Measurements from ENCODE around the gene ZNF397. TPM values are rescaled to one million over a fixed set of nuclear protein-coding genes. Genes with fewer than 3 reads are reported as not detected.
"Not testable (repeated sequence)": the region's sequence is repeated elsewhere in the genome, so short reads cannot be mapped to it uniquely, and the experiment has no call there.

The ZNF397 gene
- total RNA-seq: 39.7 TPM
- 16.7 TPM for polyA plus RNA-seq

DNA sequence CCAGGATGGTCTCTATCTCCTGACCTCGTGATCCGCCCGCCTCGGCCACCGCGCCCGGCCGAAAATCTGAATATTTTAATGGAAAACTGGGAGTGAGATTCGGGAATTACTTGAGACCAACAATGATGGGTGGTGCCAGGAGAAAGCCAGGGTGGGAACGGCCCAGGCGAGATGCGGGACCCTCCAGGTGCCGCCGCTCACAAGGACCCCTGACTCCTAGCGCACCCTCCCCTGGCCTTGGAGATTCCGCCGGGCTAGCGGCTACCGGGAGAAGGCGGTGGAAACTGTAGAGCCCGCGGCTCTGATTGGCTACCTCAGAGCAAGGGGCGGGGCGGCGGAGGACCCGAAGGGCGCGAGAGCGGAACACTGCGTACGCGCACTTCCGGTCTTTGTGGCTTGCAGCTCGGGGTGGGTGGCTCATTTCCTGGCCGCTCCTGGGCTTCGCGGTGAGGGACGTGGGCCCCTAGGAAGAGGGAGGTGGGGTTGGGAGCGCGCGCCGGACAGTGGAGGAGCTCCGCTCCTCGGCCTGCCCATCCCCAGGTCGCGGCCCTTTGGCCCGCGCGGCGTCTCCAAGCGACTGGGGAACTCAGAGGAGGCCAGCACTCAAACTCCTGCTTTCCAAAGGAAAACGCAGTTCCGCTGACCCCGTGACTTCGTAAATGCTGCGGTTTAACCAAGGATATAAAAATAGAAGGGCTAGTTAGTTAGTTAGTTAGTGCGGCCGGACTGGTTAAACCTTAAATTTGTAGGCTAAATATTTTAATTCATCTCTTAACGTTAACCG is at the start of gene ZNF397:
Gene ZNF397 (plus strand): TSS at position 371 of the 784 bp plus-strand sequence. CDS start 1,437 bp downstream, outside the sequence.
- Histone ChIP-seq H3K4me3 (ENCODE audit: low read depth, low read length) (peak within 1 kb of the TSS; percentile 76), H3K36me3 (ENCODE audit: insufficient read depth) (peaks cover 7% of the 10 kb centered on the region), H3K4me1 (ENCODE audit: insufficient read depth) (no peaks in the 10 kb centered on the region), H3K27ac (ENCODE audit: low read depth) (peak within 1 kb of the TSS; percentile 99)
- DNase-seq (ENCODE audit: extremely low spot score): peak; percentile 90
- under 1% methylated on average over 60 of the region's 60 CpGs for WGBS

DNA sequence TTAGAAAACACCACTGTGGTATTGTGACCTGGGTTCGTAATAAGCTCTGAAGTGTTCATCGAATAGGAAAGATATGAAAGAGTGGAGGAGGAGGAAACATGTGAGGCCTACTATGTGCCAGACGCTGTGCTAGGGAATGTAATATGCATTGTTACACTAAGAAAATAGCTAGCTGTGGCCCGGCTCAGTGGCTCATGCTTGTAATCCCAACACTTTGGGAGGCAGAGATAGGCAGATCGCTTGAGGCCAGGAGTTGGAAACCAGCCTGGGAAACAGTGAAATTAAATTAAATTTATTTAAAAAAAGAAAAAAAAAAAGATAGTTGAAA is 49.2 kb upstream of the ZNF397 start:
- DNase-seq (ENCODE audit: extremely low spot score): no peak
- no peaks in the 10 kb centered on the region for H3K36me3 ChIP-seq (ENCODE audit: insufficient read depth)
- no peaks in the 10 kb centered on the region for H3K4me1 ChIP-seq (ENCODE audit: insufficient read depth)
- no peak overlapping the region for H3K27ac ChIP-seq (ENCODE audit: low read depth)
- H3K4me3 ChIP-seq (ENCODE audit: low read depth, low read length): no peak overlapping the region
- 66% methylated on average over 5 of the region's 5 CpGs for WGBS

DNA sequence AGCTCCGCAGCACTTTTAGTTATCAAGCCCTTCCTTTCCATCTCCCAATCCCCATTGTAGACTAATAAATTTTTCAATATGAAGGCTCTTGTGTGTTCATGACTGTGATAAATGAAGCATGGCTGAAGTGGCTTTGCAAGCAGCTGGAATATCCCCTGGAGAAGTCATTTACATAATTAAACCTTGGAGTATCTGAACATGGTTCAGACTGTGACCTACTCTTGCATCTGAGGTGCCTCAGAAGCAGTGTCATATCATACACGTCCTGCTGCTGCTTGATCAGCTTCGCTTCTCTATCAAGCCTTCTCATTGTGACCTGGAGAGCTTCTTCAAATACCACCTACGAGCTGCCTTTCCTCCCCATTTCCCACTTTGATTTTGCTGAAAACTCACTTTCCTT is 48.4 kb upstream of the ZNF397 start:
- Histone ChIP-seq H3K27ac (ENCODE audit: low read depth) (no peak overlapping the region), H3K36me3 (ENCODE audit: insufficient read depth) (no peaks in the 10 kb centered on the region), H3K4me1 (ENCODE audit: insufficient read depth) (no peaks in the 10 kb centered on the region), H3K4me3 (ENCODE audit: low read depth, low read length) (no peak overlapping the region)
- no peak for DNase-seq (ENCODE audit: extremely low spot score)
- WGBS: 91% methylated on average over 4 of the region's 4 CpGs

DNA sequence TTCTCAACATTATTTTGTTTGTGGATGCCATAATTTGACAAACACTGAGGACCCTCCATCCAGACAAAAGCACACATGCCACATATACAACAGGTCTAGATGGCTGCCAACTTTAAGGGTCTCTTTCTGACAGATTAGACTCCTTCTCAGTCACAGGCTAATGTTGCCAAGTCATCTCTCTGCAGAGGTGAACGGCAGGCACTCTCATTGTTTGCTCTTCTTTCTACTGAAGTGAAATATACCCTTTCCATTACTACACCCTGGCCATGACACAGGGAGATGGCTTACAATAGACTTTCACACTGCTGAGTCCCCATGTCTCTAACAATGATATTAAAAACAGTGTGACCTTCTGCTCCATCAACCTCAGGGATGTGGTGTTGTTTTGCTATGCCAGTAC is 47.5 kb upstream of the ZNF397 start:
- Histone ChIP-seq H3K4me3 (ENCODE audit: low read depth, low read length) (no peak overlapping the region), H3K4me1 (ENCODE audit: insufficient read depth) (no peaks in the 10 kb centered on the region), H3K36me3 (ENCODE audit: insufficient read depth) (no peaks in the 10 kb centered on the region), H3K27ac (ENCODE audit: low read depth) (no peak overlapping the region)
- no peak for DNase-seq (ENCODE audit: extremely low spot score)
- WGBS: 55% methylated on average over 1 of the region's 1 CpG

DNA sequence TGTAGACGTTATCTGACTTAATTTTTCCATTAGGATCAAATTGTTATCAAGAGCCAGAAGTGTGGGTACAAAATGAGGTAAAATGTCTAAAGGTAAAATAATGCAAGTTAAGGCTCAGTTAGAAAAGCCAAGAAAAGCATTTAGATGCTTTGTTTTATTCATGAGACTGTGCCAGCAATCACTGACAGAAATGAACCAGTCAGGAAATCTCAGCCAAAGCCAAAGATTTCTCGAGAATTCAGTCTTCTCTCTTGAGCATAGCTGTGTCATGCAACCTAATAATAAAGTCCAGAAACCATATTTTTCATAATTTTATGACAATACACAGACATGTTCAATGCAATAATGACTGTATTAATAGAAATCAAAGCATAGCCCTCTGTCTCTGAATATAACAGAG is 43.5 kb upstream of the ZNF397 start:
- no peak overlapping the region for H3K27ac ChIP-seq (ENCODE audit: low read depth)
- DNase-seq (ENCODE audit: extremely low spot score): no peak
- no peaks in the 10 kb centered on the region for H3K4me1 ChIP-seq (ENCODE audit: insufficient read depth)
- H3K36me3 ChIP-seq (ENCODE audit: insufficient read depth): no peaks in the 10 kb centered on the region
- no peak overlapping the region for H3K4me3 ChIP-seq (ENCODE audit: low read depth, low read length)
- WGBS: 57% methylated on average over 2 of the region's 2 CpGs

DNA sequence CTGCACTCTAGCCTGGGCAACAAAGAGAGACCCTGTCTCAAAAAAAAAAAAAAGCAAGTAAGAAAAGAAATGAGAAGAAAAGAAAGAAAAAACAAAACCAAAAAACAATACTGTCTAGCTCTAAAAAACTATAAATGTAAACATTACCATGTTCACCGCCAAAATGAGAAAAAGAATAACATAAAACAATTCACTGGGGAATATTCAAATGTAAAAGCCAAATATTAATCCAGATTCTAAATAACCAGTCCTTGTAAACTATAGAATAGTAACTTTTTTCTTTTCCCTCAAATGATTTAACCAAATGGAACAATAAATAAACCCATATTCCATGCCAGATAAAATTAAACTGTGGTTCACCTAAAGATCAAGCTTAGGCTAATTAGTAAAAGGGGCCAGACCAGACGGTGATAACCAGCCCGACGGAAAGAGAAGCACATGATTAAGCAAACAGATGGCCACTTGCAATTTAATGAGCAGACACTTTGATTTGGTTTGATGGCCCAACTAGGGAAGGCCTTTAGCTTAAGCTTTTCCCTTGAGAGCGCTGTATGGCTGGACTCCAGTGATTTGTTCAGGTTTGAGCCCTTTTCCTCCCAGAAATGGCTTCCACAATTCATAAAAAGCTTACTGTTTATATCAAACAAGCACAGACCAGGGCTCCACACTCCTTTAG is 39.4 kb upstream of the ZNF397 start:
- WGBS: 53% methylated on average over 5 of the region's 5 CpGs
- no peak overlapping the region for H3K4me3 ChIP-seq (ENCODE audit: low read depth, low read length)
- DNase-seq (ENCODE audit: extremely low spot score): no peak
- H3K4me1 ChIP-seq (ENCODE audit: insufficient read depth): no peaks in the 10 kb centered on the region
- no peaks in the 10 kb centered on the region for H3K36me3 ChIP-seq (ENCODE audit: insufficient read depth)
- no peak overlapping the region for H3K27ac ChIP-seq (ENCODE audit: low read depth)

DNA sequence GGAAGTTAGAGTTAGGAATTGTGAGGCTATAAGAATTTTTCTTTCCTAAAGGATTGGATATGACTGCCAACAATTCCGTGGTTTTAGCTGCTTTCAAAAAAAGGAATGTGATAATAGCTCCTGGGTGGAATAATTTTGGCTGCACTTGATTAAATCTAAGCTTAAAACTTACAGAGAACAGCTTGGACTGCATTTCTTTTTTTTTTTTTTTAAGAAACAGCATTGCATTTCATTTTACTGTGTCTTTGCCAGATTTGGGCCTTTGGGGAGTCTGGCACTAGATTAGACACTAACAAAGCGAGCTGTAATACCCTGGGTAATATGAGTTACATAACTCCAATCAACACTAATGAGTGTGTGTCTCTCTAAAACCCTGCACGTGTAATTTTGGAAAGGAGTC is 37.8 kb upstream of the ZNF397 start:
- WGBS: 19% methylated on average over 3 of the region's 3 CpGs
- DNase-seq (ENCODE audit: extremely low spot score): peak; percentile 23

DNA sequence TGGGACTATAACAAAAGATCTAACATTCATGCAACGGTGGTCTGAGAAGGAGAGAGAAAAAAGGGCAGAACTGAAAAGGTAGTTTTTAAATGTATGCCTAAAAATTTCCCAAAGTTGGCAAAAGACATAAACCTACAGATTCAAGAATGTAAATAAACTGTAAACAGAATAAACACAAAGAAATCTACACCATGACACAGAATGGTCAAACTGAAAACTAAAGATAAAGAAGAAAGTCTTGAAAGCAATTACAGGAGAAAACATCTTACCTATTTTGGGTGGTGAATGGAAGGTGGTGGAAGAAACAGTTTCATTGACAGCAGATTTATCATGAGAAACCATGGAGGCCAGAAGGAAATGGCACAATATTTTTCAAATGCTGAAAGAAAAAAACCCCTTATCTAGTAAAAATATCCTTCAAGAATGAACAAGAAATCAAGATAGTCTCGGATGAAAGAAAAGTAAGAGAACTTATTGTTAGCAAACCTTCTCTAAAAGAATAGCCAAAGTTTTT is 35.6 kb upstream of the ZNF397 start:
- Histone ChIP-seq H3K27ac (ENCODE audit: low read depth) (no peak overlapping the region), H3K4me1 (ENCODE audit: insufficient read depth) (no peaks in the 10 kb centered on the region), H3K36me3 (ENCODE audit: insufficient read depth) (no peaks in the 10 kb centered on the region), H3K4me3 (ENCODE audit: low read depth, low read length) (no peak overlapping the region)
- no peak for DNase-seq (ENCODE audit: extremely low spot score)
- WGBS: 94% methylated on average over 2 of the region's 2 CpGs

More for the DNA sequence above, 37.8 kb upstream of the ZNF397 start:
- no peak overlapping the region for H3K4me3 ChIP-seq (ENCODE audit: low read depth, low read length)
- H3K36me3 ChIP-seq (ENCODE audit: insufficient read depth): no peaks in the 10 kb centered on the region
- no peak overlapping the region for H3K27ac ChIP-seq (ENCODE audit: low read depth)
- no peaks in the 10 kb centered on the region for H3K4me1 ChIP-seq (ENCODE audit: insufficient read depth)

DNA sequence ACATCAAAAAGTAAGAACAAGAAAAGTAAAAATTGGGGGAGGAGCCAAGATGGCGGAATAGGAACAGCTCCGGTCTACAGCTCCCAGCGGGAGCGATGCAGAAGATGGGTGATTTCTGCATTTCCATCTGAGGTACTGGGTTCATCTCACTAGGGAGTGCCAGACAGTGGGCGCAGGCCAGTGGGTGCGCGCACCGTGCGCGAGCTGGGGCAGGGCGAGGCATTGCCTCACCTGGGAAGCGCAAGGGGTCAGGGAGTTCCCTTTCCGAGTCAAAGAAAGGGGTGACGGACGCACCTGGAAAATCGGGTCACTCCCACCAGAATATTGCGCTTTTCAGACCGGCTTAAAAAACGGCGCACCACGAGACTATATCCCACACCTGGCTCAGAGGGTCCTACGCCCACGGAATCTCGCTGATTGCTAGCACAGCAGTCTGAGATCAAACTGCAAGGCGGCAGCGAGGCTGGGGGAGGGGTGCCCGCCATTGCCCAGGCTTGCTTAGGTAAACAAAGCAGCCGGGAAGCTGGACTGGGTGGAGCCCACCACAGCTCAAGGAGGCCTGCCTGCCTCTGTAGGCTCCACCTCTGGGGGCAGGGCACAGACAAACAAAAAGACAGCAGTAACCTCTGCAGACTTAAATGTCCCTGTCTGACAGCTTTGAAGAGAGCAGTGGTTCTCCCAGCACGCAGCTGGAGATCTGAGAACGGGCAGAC is 34.9 kb upstream of the ZNF397 start:
- not testable (repeated sequence) for H3K36me3 ChIP-seq (ENCODE audit: insufficient read depth); H3K4me1 ChIP-seq (ENCODE audit: insufficient read depth); H3K27ac ChIP-seq (ENCODE audit: low read depth); DNase-seq (ENCODE audit: extremely low spot score); H3K4me3 ChIP-seq (ENCODE audit: low read depth, low read length)
- WGBS: 91% methylated on average over 24 of the region's 30 CpGs

DNA sequence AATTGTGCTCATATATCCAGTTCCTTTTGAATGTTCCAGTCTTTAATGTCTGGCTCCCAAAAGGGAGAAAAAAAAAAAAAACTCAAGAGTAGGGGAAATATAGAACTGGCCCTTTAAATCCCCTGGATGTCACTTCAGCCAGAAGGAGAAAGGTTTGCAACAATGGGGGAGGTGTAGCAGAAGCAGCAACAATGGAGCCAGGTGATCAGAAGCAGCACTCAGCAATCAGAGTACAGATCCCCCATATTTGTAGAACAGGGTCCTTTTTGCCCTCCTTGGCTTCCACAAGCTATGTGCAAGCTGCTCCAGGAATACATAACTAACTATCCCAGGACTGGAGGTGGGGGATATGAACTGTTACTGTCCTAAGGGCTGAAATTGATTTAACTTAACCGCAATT is 25.8 kb upstream of the ZNF397 start:
- DNase-seq (ENCODE audit: extremely low spot score): no peak
- no peak overlapping the region for H3K4me3 ChIP-seq (ENCODE audit: low read depth, low read length)
- H3K27ac ChIP-seq (ENCODE audit: low read depth): no peak overlapping the region
- no peaks in the 10 kb centered on the region for H3K4me1 ChIP-seq (ENCODE audit: insufficient read depth)
- no peaks in the 10 kb centered on the region for H3K36me3 ChIP-seq (ENCODE audit: insufficient read depth)
- 90% methylated on average over 1 of the region's 1 CpG for WGBS

DNA sequence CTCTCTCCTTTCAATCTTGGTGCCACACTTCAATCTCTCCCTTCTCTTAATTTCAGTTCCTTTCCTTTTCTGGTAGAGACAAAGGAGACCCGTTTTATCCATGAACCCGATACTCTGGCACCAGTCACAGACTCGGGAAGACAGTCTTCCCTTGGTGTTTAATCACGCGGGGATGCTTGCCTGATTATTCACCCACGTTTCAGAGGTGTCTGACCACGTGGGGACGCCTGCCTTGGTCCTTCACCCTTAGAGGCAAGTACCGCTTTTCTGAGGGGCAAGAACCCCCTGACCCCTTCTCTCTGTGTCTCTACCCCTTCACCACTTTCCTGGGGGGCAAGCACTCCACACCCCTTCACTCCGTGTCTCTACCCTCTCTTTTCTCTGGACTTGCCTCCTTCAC is 24.2 kb upstream of the ZNF397 start:
- not testable (repeated sequence) for H3K4me3 ChIP-seq (ENCODE audit: low read depth, low read length); H3K27ac ChIP-seq (ENCODE audit: low read depth); H3K4me1 ChIP-seq (ENCODE audit: insufficient read depth); H3K36me3 ChIP-seq (ENCODE audit: insufficient read depth); DNase-seq (ENCODE audit: extremely low spot score)
- WGBS: 81% methylated on average over 10 of the region's 10 CpGs

DNA sequence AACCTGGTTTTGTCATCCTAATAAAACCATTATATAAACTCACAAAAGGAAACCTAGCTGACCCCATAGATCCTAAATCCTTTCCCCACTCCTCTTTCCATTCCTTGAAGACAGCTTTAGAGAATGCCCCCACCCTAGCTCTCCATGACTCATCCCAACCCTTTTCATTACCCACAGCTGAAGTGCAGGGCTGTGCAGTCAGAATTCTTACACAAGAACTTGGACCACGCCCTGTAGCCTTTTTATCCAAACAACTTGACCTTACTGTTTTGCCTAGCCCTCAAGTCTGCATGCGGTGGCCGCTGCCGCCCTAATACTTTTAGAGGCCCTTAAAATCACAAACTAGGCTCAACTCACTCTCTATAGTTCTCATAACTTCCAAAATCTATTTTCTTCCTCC is 21.5 kb upstream of the ZNF397 start:
- H3K27ac ChIP-seq (ENCODE audit: low read depth); H3K36me3 ChIP-seq (ENCODE audit: insufficient read depth); DNase-seq (ENCODE audit: extremely low spot score); H3K4me3 ChIP-seq (ENCODE audit: low read depth, low read length); H3K4me1 ChIP-seq (ENCODE audit: insufficient read depth): not testable (repeated sequence)
- 78% methylated on average over 4 of the region's 4 CpGs for WGBS

DNA sequence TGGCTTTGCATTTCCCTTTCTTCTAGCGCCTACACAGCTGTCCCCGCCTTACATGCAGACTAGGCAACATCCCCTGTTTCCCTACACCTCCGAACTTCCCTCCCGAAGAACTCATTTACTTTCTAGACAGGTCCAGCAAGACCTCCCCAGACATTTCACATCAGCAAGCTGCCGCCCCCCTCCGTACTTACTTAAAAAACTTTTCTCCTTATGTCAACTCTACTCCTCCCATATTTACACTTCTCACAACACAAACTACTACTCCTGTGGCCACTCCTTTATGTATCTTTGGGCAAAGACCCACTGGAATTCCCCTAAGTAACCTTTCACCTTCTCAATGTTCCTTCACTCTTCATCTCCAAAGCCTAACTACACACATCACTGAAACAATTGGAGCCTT is 20.4 kb upstream of the ZNF397 start:
- Histone ChIP-seq H3K4me3 (ENCODE audit: low read depth, low read length) (no peak overlapping the region), H3K4me1 (ENCODE audit: insufficient read depth) (no peaks in the 10 kb centered on the region), H3K27ac (ENCODE audit: low read depth) (no peak overlapping the region), H3K36me3 (ENCODE audit: insufficient read depth) (no peaks in the 10 kb centered on the region)
- no peak for DNase-seq (ENCODE audit: extremely low spot score)
- WGBS: 81% methylated on average over 6 of the region's 6 CpGs

DNA sequence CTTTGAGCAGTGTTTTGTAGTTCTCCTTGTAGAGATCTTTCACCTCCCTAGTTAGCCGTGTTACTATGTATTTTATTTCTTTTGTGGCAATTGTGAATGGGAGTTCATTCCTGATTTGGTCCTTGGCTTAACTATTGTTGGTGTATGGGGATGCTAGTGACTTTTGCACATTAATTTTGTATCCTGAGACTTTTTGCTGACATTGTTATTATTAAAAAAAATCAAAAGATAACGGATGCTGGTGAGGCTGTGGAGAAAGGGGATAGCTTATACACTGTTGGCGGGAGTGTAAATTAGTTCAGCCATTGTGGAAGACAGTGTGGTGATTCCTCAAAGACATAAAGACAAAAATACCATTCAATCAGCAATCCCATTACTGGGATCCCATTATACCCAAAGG is 17.0 kb upstream of the ZNF397 start:
- 83% methylated on average over 3 of the region's 3 CpGs for WGBS
- no peak for DNase-seq (ENCODE audit: extremely low spot score)
- no peaks in the 10 kb centered on the region for H3K4me1 ChIP-seq (ENCODE audit: insufficient read depth)
- no peak overlapping the region for H3K27ac ChIP-seq (ENCODE audit: low read depth)
- no peaks in the 10 kb centered on the region for H3K36me3 ChIP-seq (ENCODE audit: insufficient read depth)
- no peak overlapping the region for H3K4me3 ChIP-seq (ENCODE audit: low read depth, low read length)

Measured in urinary bladder (tissue), 4 donors.